Left lung (tissue), 10 donors: ENCODE measurements around the gene CCDC188. TPM values are rescaled to one million over a fixed set of nuclear protein-coding genes. Genes with fewer than 3 reads are reported as not detected.

Experiments
- ATAC-seq: fragments of 200-7000 bp; cut with Tn5 transposase; one replicate; pipeline ENCODE4 v1.9.1; 2020; ENCODE audit warnings: moderate library complexity
- DNase-seq, 4 donors: peaks; one replicate each; pipeline ENCODE4 v3.0.0-alpha.2; 2013 to 2020
- H3K27ac ChIP-seq, 2 donors: fragments of 200-600 bp; sonication (generic) in 1 of 2; one replicate each; pipeline versions ENCODE4 v1.5.0 to v1.8.0; 2020 to 2021
- H3K27me3 ChIP-seq, 2 donors: fragments of 200-600 bp; sonication (generic) in 1 of 2; one replicate each; pipeline versions ENCODE4 v1.5.0 to v1.8.0; 2020 to 2021
- H3K36me3 ChIP-seq, 2 donors: fragments of 200-600 bp; sonication (generic) in 1 of 2; one replicate each; pipeline versions ENCODE4 v1.5.0 to v1.8.0; 2020 to 2021
- H3K4me1 ChIP-seq, 2 donors: fragments of 200-600 bp; one replicate each; pipeline ENCODE4 v1.8.0; 2021
- H3K4me3 ChIP-seq, 2 donors: fragments of 200-600 bp; sonication (generic) in 1 of 2; one replicate each; pipeline versions ENCODE4 v1.5.0 to v1.8.0; 2020 to 2021; ENCODE audit warnings: mild to moderate bottlenecking in 1 of 2
- H3K9me3 ChIP-seq, 2 donors: fragments of 200-600 bp; sonication (generic) in 1 of 2; one replicate each; pipeline versions ENCODE4 v1.5.0 to v1.8.0; 2020 to 2021
- CTCF ChIP-seq, 2 donors: fragments of 200-600 bp; sonication (generic) in 1 of 2; IDR thresholded peaks; one replicate each; pipeline versions ENCODE4 v1.5.0 to v1.8.0; 2021; ENCODE audit warnings: antibody characterized with exemption in 2 of 2
- intact Hi-C, 2 donors: fragments of 100-400 bp; cut with DNase I; formaldehyde crosslinking; loops; one replicate each; pipeline versions ENCODE4 v1.11.2 to v1.14.2; 2022
- polyA plus RNA-seq, 6 donors: library from polyadenylated mRNA; unstranded; fragments of 120-200 nt; gene quantifications; one replicate each; pipeline ENCODE4 v1.2.1, GENCODE V29; 2013; ENCODE audit not compliant: insufficient read length in 6 of 6
- total RNA-seq, 2 donors: library from RNA; stranded (reverse); fragmentation: NEBNext Ultra II Directional; extraction: Animal tissue kit (Norgen Biotek cat#: 25700); gene quantifications; one replicate each; pipeline ENCODE4 v1.2.1, GENCODE V29; 2021
- donor health status: DM: no; HTN: yes; CAD: no.
- donor health status: DM: no; HTN: no; CAD: no.

Gene CCDC188
- total and polyA plus RNA-seq, 8 donors: 1.1 to 3.9 (median 1.7) TPM

GRCh38 chr22:20149257-20150250 is 1.3 kb downstream of the CCDC188 start:
- Histone ChIP-seq H3K4me1 (no peaks in the 10 kb centered on the region), H3K9me3 (no peaks in the 10 kb centered on the region), H3K4me3 (no peak overlapping the region), H3K27ac (no peak overlapping the region), H3K36me3 (peaks cover 0 to 12% of the 10 kb centered on the region in 2 donors), H3K27me3 (peaks cover 0 to 10% of the 10 kb centered on the region in 2 donors)
- ATAC-seq: no peak
- intact Hi-C loops: loop anchor here in 1 of 2 donors (10.0 kb wide), 1 partner anchor 135 kb away; no protein-coding TSS in a partner anchor
- TF ChIP-seq CTCF (IDR thresholded peaks at IDR 0.05): no peak
- DNase-seq: no peak

- Histone ChIP-seq H3K4me1 (no peaks in the 10 kb centered on the region), H3K9me3 (no peaks in the 10 kb centered on the region), H3K27ac (no peak overlapping the region), H3K4me3 (no peak overlapping the region), H3K27me3 (no peaks in the 10 kb centered on the region), H3K36me3 (peaks cover 0 to 21% of the 10 kb centered on the region in 2 donors)
- ATAC-seq (no peak), DNase-seq (no peak)
- TF ChIP-seq CTCF (IDR thresholded peaks at IDR 0.05): no peak
- intact Hi-C loops: no loop called here
These were observed 2.4 kb downstream of the CCDC188 start for GRCh38 chr22:20148414-20148813.

GRCh38 chr22:20147237-20147988 is 3.4 kb downstream of the CCDC188 start:
- intact Hi-C loops: no loop called here
- no peak for DNase-seq
- no peak overlapping the region for H3K27ac ChIP-seq
- no peaks in the 10 kb centered on the region for H3K9me3 ChIP-seq
- ATAC-seq: no peak
- no peak overlapping the region for H3K4me3 ChIP-seq
- no peaks in the 10 kb centered on the region for H3K27me3 ChIP-seq
- H3K4me1 ChIP-seq: no peaks in the 10 kb centered on the region
- peaks cover 0 to 31% of the 10 kb centered on the region in 2 donors for H3K36me3 ChIP-seq
- no peak for TF ChIP-seq CTCF (IDR thresholded peaks at IDR 0.05)

- Histone ChIP-seq H3K9me3 (no peaks in the 10 kb centered on the region), H3K27ac (no peak overlapping the region), H3K36me3 (peaks cover 0 to 34% of the 10 kb centered on the region in 2 donors), H3K4me3 (no peak overlapping the region), H3K27me3 (no peaks in the 10 kb centered on the region), H3K4me1 (no peaks in the 10 kb centered on the region)
- intact Hi-C loops: no loop called here
- ATAC-seq (no peak), DNase-seq (no peak)
- no peak for TF ChIP-seq CTCF (IDR thresholded peaks at IDR 0.05)
These were observed 4.1 kb downstream of the CCDC188 start for GRCh38 chr22:20146777-20147176.

GRCh38 chr22:20145832-20146223 is 5.0 kb downstream of the CCDC188 start:
- H3K27me3 ChIP-seq: no peaks in the 10 kb centered on the region
- DNase-seq: no peak
- intact Hi-C loops: no loop called here
- H3K36me3 ChIP-seq: peaks cover 0 to 42% of the 10 kb centered on the region in 2 donors
- H3K4me1 ChIP-seq: no peaks in the 10 kb centered on the region
- ATAC-seq: no peak
- no peaks in the 10 kb centered on the region for H3K9me3 ChIP-seq
- no peak overlapping the region for H3K4me3 ChIP-seq
- no peak for TF ChIP-seq CTCF (IDR thresholded peaks at IDR 0.05)
- no peak overlapping the region for H3K27ac ChIP-seq
